Gastrocnemius medialis (tissue), 4 donors: Measurements from ENCODE around the gene CYTH4.

Experiments used
- CTCF ChIP-seq, 5 experiments: fragments of 450-650 bp in 3 of 5; fragments of 200-600 bp in 2 of 5; sonication (generic) in 2 of 5; IDR thresholded peaks in 4 of 5; conservative IDR thresholded peaks in 1 of 5; 1 replicate in 4 of 5; 2 replicates in 1 of 5; pipeline ENCODE4 v1.5.1; 2016 to 2019; ENCODE audit warnings: antibody characterized with exemption in 5 of 5, mild to moderate bottlenecking in 3 of 5, moderate library complexity in 3 of 5
- POLR2A ChIP-seq, 2 donors: fragments of 450-650 bp; IDR thresholded peaks; one replicate each; pipeline ENCODE4 v1.6.1; 2017; ENCODE audit warnings: antibody characterized with exemption in 2 of 2, mild to moderate bottlenecking in 2 of 2, moderate library complexity in 2 of 2

GRCh38 chr22:37266581-37267134 is 15.7 kb upstream of the CYTH4 start:
- TF ChIP-seq POLR2A (IDR thresholded peaks at IDR 0.05) = no peak
- TF ChIP-seq CTCF (IDR thresholded peaks at IDR 0.05 in 4 of 5, conservative IDR thresholded peaks at IDR 0.05 in 1 of 5) = no peak
